ENCODE measurements around the gene APOL3. TPM values are rescaled to one million over a fixed set of nuclear protein-coding genes. Genes with fewer than 3 reads are reported as not detected.

APOL3 gene
- total and polyA plus RNA-seq, 10 of the 15 experiments (the other 5 are each of a cell fraction or from before 2014, with no cell fraction given): 6.9 to 66.8 (median 48.5) TPM

- POLR2A ChIA-PET: no interaction called here
- Histone ChIP-seq H3K9me3 (replicated peaks; ENCODE audit: control insufficient read depth, insufficient read depth, low read length) (no peaks in the 10 kb centered on the region), H3K27ac (ENCODE audit: control insufficient read depth, insufficient read depth) (no peak overlapping the region), H3K36me3 (ENCODE audit: control insufficient read depth in 2 of 2, insufficient read depth in 2 of 2, low read length in 1 of 2) (peaks cover 3% of the 10 kb centered on the region in 2 experiments; a peak in 3 of 4 replicates), H4K20me1 (ENCODE audit: control insufficient read depth, insufficient read depth) (no peaks in the 10 kb centered on the region), H3K9ac (ENCODE audit: control insufficient read depth, insufficient read depth, low read length) (no peak overlapping the region), H3K4me2 (ENCODE audit: control insufficient read depth, insufficient read depth) (no peak overlapping the region), H2AFZ (ENCODE audit: control insufficient read depth, low read depth, low read length) (no peak overlapping the region), H3K4me3 (no peak overlapping the region), H3K27me3 (replicated peaks in 1 of 2; ENCODE audit: control insufficient read depth in 2 of 2, insufficient read depth in 2 of 2, low read length in 1 of 2) (peaks cover 0 to 3% of the 10 kb centered on the region in 2 experiments; a peak in 2 of 4 replicates), H3K79me2 (ENCODE audit: control insufficient read depth, insufficient read depth, low read length) (no peaks in the 10 kb centered on the region), H3K4me1 (ENCODE audit: control insufficient read depth, insufficient read depth, low read length) (no peaks in the 10 kb centered on the region)
- no peak for FAIRE-seq
- CTCF ChIA-PET: interaction anchor here (0.7 to 1.6 kb wide), 4 partner anchors 12 to 141 kb away, joined by 3 read pairs; no protein-coding TSS in a partner anchor
- in situ Hi-C loops (cut with MboI) (no loop called here), intact Hi-C loops (cut with micrococcal nuclease; ENCODE audit: unreplicated experiment) (no loop called here)
- TF ChIP-seq CEBPB (IDR thresholded peaks at IDR 0.05; ENCODE audit: borderline replicate concordance in 1 of 2, low read depth in 2 of 2, low read length in 2 of 2) (no peak), CBX3 (IDR thresholded peaks at IDR 0.05; ENCODE audit: borderline replicate concordance, low read depth) (no peak), GABPA (IDR thresholded peaks at IDR 0.05; ENCODE audit: low read depth) (no peak), TAF1 (IDR thresholded peaks at IDR 0.05; ENCODE audit: borderline replicate concordance, low read depth, low read length) (no peak), CHD2 (IDR thresholded peaks at IDR 0.05; ENCODE audit: borderline replicate concordance, low read depth, low read length) (no peak), PKNOX1 (IDR thresholded peaks at IDR 0.05) (no peak), ZNF384 (IDR thresholded peaks at IDR 0.05; ENCODE audit: borderline replicate concordance, low read depth, low read length) (no peak), KLF5 (IDR thresholded peaks at IDR 0.05; ENCODE audit: partially characterized antibody) (no peak), BCL11A (IDR thresholded peaks at IDR 0.05; ENCODE audit: low read depth, low read length) (no peak), ELK1 (IDR thresholded peaks at IDR 0.05; ENCODE audit: low read depth, low read length) (no peak), CREB1 (IDR thresholded peaks at IDR 0.05; ENCODE audit: low read depth) (no peak), KDM1A (IDR thresholded peaks at IDR 0.05; ENCODE audit: borderline replicate concordance) (no peak), HSF1 (IDR thresholded peaks at IDR 0.05; ENCODE audit: low read depth, low read length) (no peak), USF1 (IDR thresholded peaks at IDR 0.05; ENCODE audit: borderline replicate concordance, extremely low read length, insufficient read depth, low read depth, low read length) (no peak), POLR2AphosphoS2 (IDR thresholded peaks at IDR 0.05; ENCODE audit: low read depth, low read length) (no peak)
- SMC1A ChIA-PET (ENCODE audit: uncharacterized antibody, unreplicated experiment): interaction anchor here (1.1 to 1.2 kb wide), 2 partner anchors 12 to 42 kb away, joined by 3 to 5 read pairs; no protein-coding TSS in a partner anchor
- RAD21 ChIA-PET (ENCODE audit: unreplicated experiment): no interaction called here
- ATAC-seq: no peak
- WGBS (ENCODE audit: insufficient coverage, insufficient replicate concordance, low lambda C conversion rate, missing lambda C conversion rate): 36% methylated on average over 5 of the region's 5 CpGs
- no peak for DNase-seq (ENCODE audit: low read depth, low spot score)
- BruUV-seq (replicated peaks): no TSS peak
Observed at GRCh38 chr22:36136475-36136874, 24.1 kb downstream of the APOL3 start.
